B cell (primary cell): ENCODE results near the gene GBP5.

ENCODE experiments used
- EZH2 ChIP-seq: IDR thresholded peaks from 2 replicates; pipeline ENCODE4 v1.6.1; 2012; ENCODE audit warnings: borderline replicate concordance, low read depth, mild to moderate bottlenecking, moderate library complexity, low read length; ENCODE audit not compliant: insufficient read depth, poor library complexity, severe bottlenecking
- TF ChIP-seq, protein P1 (sequence below): fragments of 200-600 bp; IDR thresholded peaks from one replicate; pipeline ENCODE4 v1.8.0; 2022; ENCODE audit warnings: antibody characterized with exemption, mild to moderate bottlenecking

DNA sequence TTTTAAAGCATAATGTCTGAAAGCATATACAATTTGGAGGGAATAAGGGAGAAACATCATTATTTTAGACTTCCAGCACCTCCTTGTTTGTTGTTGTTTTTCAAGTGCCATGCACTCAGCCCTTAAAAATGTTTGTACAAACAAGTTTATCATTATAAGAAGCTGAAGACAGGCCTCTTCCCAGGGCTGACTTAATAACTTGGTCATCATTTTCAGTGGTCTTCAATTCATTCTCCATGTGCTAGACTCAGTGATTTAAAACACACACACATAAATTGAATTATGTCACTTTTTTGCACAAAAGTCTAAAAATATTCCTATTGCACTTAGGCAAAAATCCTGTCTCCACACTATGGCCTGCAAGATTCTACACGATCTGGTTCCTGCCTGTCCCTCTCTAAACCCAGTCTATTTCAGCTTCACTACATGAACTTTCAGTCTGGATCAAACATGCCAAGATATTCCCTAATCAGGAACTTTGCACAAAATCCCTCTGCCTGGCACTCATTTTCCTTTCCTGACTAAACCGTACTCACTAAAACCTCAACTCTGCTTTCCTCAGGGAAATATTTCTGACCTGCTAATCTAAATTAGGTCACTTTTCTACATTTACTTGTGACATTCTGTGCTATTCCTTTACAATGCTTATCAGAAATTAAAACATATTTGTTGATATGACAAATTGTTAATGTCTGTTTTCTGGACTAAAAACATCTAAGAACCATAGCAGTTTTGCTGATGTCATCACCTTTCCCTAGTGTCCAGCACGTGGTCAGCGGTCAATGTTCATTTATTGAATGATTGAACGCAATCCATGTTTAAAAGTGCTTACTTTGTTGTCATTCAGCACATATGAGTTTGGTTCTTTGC is 14.8 kb upstream of the GBP5 start:
- TF ChIP-seq, protein P1, sequence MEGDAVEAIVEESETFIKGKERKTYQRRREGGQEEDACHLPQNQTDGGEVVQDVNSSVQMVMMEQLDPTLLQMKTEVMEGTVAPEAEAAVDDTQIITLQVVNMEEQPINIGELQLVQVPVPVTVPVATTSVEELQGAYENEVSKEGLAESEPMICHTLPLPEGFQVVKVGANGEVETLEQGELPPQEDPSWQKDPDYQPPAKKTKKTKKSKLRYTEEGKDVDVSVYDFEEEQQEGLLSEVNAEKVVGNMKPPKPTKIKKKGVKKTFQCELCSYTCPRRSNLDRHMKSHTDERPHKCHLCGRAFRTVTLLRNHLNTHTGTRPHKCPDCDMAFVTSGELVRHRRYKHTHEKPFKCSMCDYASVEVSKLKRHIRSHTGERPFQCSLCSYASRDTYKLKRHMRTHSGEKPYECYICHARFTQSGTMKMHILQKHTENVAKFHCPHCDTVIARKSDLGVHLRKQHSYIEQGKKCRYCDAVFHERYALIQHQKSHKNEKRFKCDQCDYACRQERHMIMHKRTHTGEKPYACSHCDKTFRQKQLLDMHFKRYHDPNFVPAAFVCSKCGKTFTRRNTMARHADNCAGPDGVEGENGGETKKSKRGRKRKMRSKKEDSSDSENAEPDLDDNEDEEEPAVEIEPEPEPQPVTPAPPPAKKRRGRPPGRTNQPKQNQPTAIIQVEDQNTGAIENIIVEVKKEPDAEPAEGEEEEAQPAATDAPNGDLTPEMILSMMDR: no peak
- TF ChIP-seq EZH2: no peak
